GM23338 (cell line): ENCODE data around the gene MEIOSIN.

Experiments used
- CREB1 ChIP-seq: fragments of 250-450 bp; sonication (Bioruptor Pico); IDR thresholded peaks from 2 replicates; pipeline ENCODE4 v1.5.0; 2020; ENCODE audit warnings: low read depth, mild to moderate bottlenecking, moderate library complexity
- EZH2 ChIP-seq: fragments of 200-600 bp; sonication (generic); IDR thresholded peaks from one replicate; pipeline ENCODE4 v1.8.0; 2017; ENCODE audit warnings: antibody characterized with exemption, mild to moderate bottlenecking, low read depth; ENCODE audit not compliant: unreplicated experiment
- EZH2phosphoT487 ChIP-seq: fragments of 200-600 bp; sonication (generic); IDR thresholded peaks from one replicate; pipeline ENCODE4 v1.8.1; 2018; ENCODE audit warnings: antibody characterized with exemption; ENCODE audit not compliant: unreplicated experiment
- JUNB ChIP-seq: IDR thresholded peaks from one replicate; pipeline ENCODE4 v1.6.1; 2016; ENCODE audit warnings: antibody characterized with exemption; ENCODE audit not compliant: unreplicated experiment
- POLR2AphosphoS5 ChIP-seq: IDR thresholded peaks from 2 replicates; pipeline ENCODE4 v1.6.1; 2016; ENCODE audit warnings: antibody characterized with exemption, low read depth
- REST ChIP-seq: IDR thresholded peaks from one replicate; pipeline ENCODE4 v1.6.1; 2018; ENCODE audit warnings: antibody characterized with exemption; ENCODE audit not compliant: unreplicated experiment
- STAT1 ChIP-seq: IDR thresholded peaks from one replicate; pipeline ENCODE4 v1.6.1; 2016; ENCODE audit warnings: antibody characterized with exemption; ENCODE audit not compliant: unreplicated experiment
- TF ChIP-seq, protein P1 (sequence below), 2 experiments: fragments of 200-600 bp in 1 of 2; sonication (generic) in 1 of 2; conservative IDR thresholded peaks; 2 replicates each; pipeline versions ENCODE4 v1.5.1 to v1.6.1; 2016 to 2017; ENCODE audit warnings: antibody characterized with exemption in 2 of 2, low read depth in 2 of 2, mild to moderate bottlenecking in 2 of 2, moderate library complexity in 1 of 2

DNA sequence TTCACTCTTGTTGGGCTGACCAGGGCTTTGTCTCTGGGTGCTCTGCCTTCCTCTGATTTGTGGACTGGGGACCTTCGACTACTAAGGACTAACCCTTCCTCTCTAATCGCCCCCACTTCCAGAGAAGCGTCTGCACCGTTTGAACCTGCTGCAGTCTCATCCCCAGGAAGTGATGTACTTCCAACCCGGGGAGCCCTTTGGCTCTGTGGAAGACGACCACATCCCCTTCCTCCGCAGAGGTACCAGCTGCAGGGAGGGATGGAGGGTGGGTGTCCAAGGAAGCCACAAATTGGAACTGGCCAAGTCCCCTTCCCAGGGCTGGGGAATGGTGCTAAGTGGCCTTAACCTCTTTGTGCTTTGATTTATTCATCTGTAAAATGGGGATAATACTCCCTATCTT is 31.6 kb upstream of the MEIOSIN start:
- TF ChIP-seq JUNB (no peak), EZH2 (no peak), REST (no peak), STAT1 (no peak), CREB1 (CRISPR knock-in tag) (no peak), EZH2phosphoT487 (no peak), POLR2AphosphoS5 (no peak)
- TF ChIP-seq, protein P1, sequence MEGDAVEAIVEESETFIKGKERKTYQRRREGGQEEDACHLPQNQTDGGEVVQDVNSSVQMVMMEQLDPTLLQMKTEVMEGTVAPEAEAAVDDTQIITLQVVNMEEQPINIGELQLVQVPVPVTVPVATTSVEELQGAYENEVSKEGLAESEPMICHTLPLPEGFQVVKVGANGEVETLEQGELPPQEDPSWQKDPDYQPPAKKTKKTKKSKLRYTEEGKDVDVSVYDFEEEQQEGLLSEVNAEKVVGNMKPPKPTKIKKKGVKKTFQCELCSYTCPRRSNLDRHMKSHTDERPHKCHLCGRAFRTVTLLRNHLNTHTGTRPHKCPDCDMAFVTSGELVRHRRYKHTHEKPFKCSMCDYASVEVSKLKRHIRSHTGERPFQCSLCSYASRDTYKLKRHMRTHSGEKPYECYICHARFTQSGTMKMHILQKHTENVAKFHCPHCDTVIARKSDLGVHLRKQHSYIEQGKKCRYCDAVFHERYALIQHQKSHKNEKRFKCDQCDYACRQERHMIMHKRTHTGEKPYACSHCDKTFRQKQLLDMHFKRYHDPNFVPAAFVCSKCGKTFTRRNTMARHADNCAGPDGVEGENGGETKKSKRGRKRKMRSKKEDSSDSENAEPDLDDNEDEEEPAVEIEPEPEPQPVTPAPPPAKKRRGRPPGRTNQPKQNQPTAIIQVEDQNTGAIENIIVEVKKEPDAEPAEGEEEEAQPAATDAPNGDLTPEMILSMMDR (conservative IDR thresholded peaks at IDR 0.05; ENCODE audit: low read depth in 2 of 2): no peak
